ENCODE measurements around the gene IGF2.
A peak's percentile ranks its signal among the peaks of the same experiment; 100 is the strongest.

IGF2 gene

GRCh38 chr11:2146051-2146450 lies 6.9 kb upstream of the IGF2 start:
- Histone ChIP-seq H4K12ac (ENCODE audit: low read depth, low read length) (no peak overlapping the region), H3K79me1 (ENCODE audit: low read length) (peaks cover 8% of the 10 kb centered on the region)
- WGBS (ENCODE audit: extremely low coverage, insufficient coverage, insufficient read length): no CpG with 5 or more reads among the region's 19 CpGs

GRCh38 chr11:2144544-2145248 lies 5.5 kb upstream of the IGF2 start:
- Histone ChIP-seq H2BK12ac (ENCODE audit: low read length) (no peak overlapping the region), H3K4me3 (ENCODE audit: low read depth, low read length) (no peak overlapping the region), H3K9ac (ENCODE audit: low read length) (no peak overlapping the region), H3K23ac (ENCODE audit: low read length) (no peak overlapping the region), H4K12ac (ENCODE audit: low read depth, low read length) (no peak overlapping the region), H3K27ac (ENCODE audit: low read depth, low read length) (no peak overlapping the region), H3K18ac (ENCODE audit: low read length) (no peak overlapping the region), H3K14ac (ENCODE audit: low read length) (no peak overlapping the region), H2BK5ac (ENCODE audit: low read depth, low read length, poor library complexity) (no peak overlapping the region), H4K8ac (ENCODE audit: low read depth, low read length) (no peak overlapping the region), H3K4ac (ENCODE audit: low read depth, low read length) (no peak overlapping the region), H2AFZ (ENCODE audit: insufficient read depth, low read length, poor library complexity) (no peak overlapping the region), H4K91ac (ENCODE audit: low read depth, low read length) (peak overlapping the region; percentile 61), H3K79me1 (ENCODE audit: low read length) (peaks cover 14% of the 10 kb centered on the region), H3K9me3 (ENCODE audit: insufficient read depth, low read depth, low read length) (peaks cover 3% of the 10 kb centered on the region), H3K4me2 (ENCODE audit: low read length) (peak overlapping the region; percentile 51), H3K27me3 (ENCODE audit: insufficient read depth, low read length) (peaks cover 59% of the 10 kb centered on the region), H2AK5ac (ENCODE audit: low read length) (no peak overlapping the region), H3K4me1 (ENCODE audit: control insufficient read depth in 1 of 2, insufficient read depth in 2 of 2, low read length in 2 of 2) (peaks cover 5% of the 10 kb centered on the region in 2 experiments), H3K79me2 (ENCODE audit: control insufficient read depth, insufficient read depth, low read length, poor library complexity) (peaks cover 3% of the 10 kb centered on the region), H3K36me3 (ENCODE audit: control insufficient read depth in 1 of 2, insufficient read depth in 2 of 2, low read length in 2 of 2) (no peaks in the 10 kb centered on the region), H2BK120ac (ENCODE audit: insufficient read depth, low read length, poor library complexity) (no peak overlapping the region)
- no CpG with 5 or more reads among the region's 18 CpGs for WGBS (ENCODE audit: extremely low coverage, insufficient coverage, insufficient read length)
- no peak for DNase-seq

More at GRCh38 chr11:2146051-2146450, 6.9 kb upstream of the IGF2 start:
- Histone ChIP-seq H2BK120ac (ENCODE audit: insufficient read depth, low read length, poor library complexity) (no peak overlapping the region), H2AFZ (ENCODE audit: insufficient read depth, low read length, poor library complexity) (no peak overlapping the region), H2BK5ac (ENCODE audit: low read depth, low read length, poor library complexity) (no peak overlapping the region), H3K27ac (ENCODE audit: low read depth, low read length) (no peak overlapping the region), H4K8ac (ENCODE audit: low read depth, low read length) (no peak overlapping the region), H3K36me3 (ENCODE audit: control insufficient read depth in 1 of 2, insufficient read depth in 2 of 2, low read length in 2 of 2) (no peaks in the 10 kb centered on the region), H3K14ac (ENCODE audit: low read length) (no peak overlapping the region), H4K91ac (ENCODE audit: low read depth, low read length) (peak overlapping the region; percentile 7), H3K27me3 (ENCODE audit: insufficient read depth, low read length) (peaks cover 45% of the 10 kb centered on the region), H3K4me3 (ENCODE audit: low read depth, low read length) (no peak overlapping the region), H2BK12ac (ENCODE audit: low read length) (no peak overlapping the region), H2AK5ac (ENCODE audit: low read length) (no peak overlapping the region), H3K79me2 (ENCODE audit: control insufficient read depth, insufficient read depth, low read length, poor library complexity) (no peaks in the 10 kb centered on the region), H3K4me2 (ENCODE audit: low read length) (no peak overlapping the region), H3K4me1 (ENCODE audit: control insufficient read depth in 1 of 2, insufficient read depth in 2 of 2, low read length in 2 of 2) (peaks cover 5% of the 10 kb centered on the region in 2 experiments), H3K9ac (ENCODE audit: low read length) (no peak overlapping the region), H3K9me3 (ENCODE audit: insufficient read depth, low read depth, low read length) (peaks cover 3% of the 10 kb centered on the region), H3K18ac (ENCODE audit: low read length) (no peak overlapping the region), H3K4ac (ENCODE audit: low read depth, low read length) (no peak overlapping the region), H3K23ac (ENCODE audit: low read length) (no peak overlapping the region)
- no peak for DNase-seq

- H3K27ac ChIP-seq (ENCODE audit: low read depth, low read length): no peak overlapping the region
- peaks cover 3% of the 10 kb centered on the region for H3K79me2 ChIP-seq (ENCODE audit: control insufficient read depth, insufficient read depth, low read length, poor library complexity)
- no peak overlapping the region for H3K4me3 ChIP-seq (ENCODE audit: low read depth, low read length)
- no peak overlapping the region for H3K9ac ChIP-seq (ENCODE audit: low read length)
- no peak overlapping the region for H3K4ac ChIP-seq (ENCODE audit: low read depth, low read length)
- H3K23ac ChIP-seq (ENCODE audit: low read length): no peak overlapping the region
- peaks cover 63% of the 10 kb centered on the region for H3K27me3 ChIP-seq (ENCODE audit: insufficient read depth, low read length)
- WGBS (ENCODE audit: extremely low coverage, insufficient coverage, insufficient read length): no CpG with 5 or more reads among the region's 72 CpGs
- H4K8ac ChIP-seq (ENCODE audit: low read depth, low read length): peak overlapping the region; percentile 17
- H2AK5ac ChIP-seq (ENCODE audit: low read length): no peak overlapping the region
- peak overlapping the region; percentile 61 for H4K91ac ChIP-seq (ENCODE audit: low read depth, low read length)
- peaks cover 5% of the 10 kb centered on the region in 2 experiments for H3K4me1 ChIP-seq (ENCODE audit: control insufficient read depth in 1 of 2, insufficient read depth in 2 of 2, low read length in 2 of 2)
- peak in 1 of 2 donors; percentile 42 for DNase-seq
- H3K18ac ChIP-seq (ENCODE audit: low read length): peak overlapping the region; percentile 70
- H2AFZ ChIP-seq (ENCODE audit: insufficient read depth, low read length, poor library complexity): peak overlapping the region; percentile 35
- no peak overlapping the region for H2BK120ac ChIP-seq (ENCODE audit: insufficient read depth, low read length, poor library complexity)
- H3K4me2 ChIP-seq (ENCODE audit: low read length): peak overlapping the region; percentile 51
- peaks cover 3% of the 10 kb centered on the region for H3K9me3 ChIP-seq (ENCODE audit: insufficient read depth, low read depth, low read length)
- no peak overlapping the region for H2BK5ac ChIP-seq (ENCODE audit: low read depth, low read length, poor library complexity)
- no peaks in the 10 kb centered on the region for H3K36me3 ChIP-seq (ENCODE audit: control insufficient read depth in 1 of 2, insufficient read depth in 2 of 2, low read length in 2 of 2)
- H3K79me1 ChIP-seq (ENCODE audit: low read length): peaks cover 16% of the 10 kb centered on the region
- H2BK12ac ChIP-seq (ENCODE audit: low read length): no peak overlapping the region
- no peak overlapping the region for H4K12ac ChIP-seq (ENCODE audit: low read depth, low read length)
- H3K14ac ChIP-seq (ENCODE audit: low read length): peak overlapping the region; percentile 8
Measured at GRCh38 chr11:2143799-2144543, 4.8 kb upstream of the IGF2 start.

GRCh38 chr11:2143477-2143798 lies 4.2 kb upstream of the IGF2 start:
- no peak overlapping the region for H2AFZ ChIP-seq (ENCODE audit: insufficient read depth, low read length, poor library complexity)
- no peak overlapping the region for H2AK5ac ChIP-seq (ENCODE audit: low read length)
- H4K8ac ChIP-seq (ENCODE audit: low read depth, low read length): no peak overlapping the region
- no peak overlapping the region for H2BK12ac ChIP-seq (ENCODE audit: low read length)
- H2BK120ac ChIP-seq (ENCODE audit: insufficient read depth, low read length, poor library complexity): no peak overlapping the region
- H3K23ac ChIP-seq (ENCODE audit: low read length): no peak overlapping the region
- H3K27me3 ChIP-seq (ENCODE audit: insufficient read depth, low read length): peaks cover 66% of the 10 kb centered on the region
- peaks cover 5% of the 10 kb centered on the region in 2 experiments for H3K4me1 ChIP-seq (ENCODE audit: control insufficient read depth in 1 of 2, insufficient read depth in 2 of 2, low read length in 2 of 2)
- no peak overlapping the region for H3K9ac ChIP-seq (ENCODE audit: low read length)
- no peak overlapping the region for H3K4me3 ChIP-seq (ENCODE audit: low read depth, low read length)
- no CpG with 5 or more reads among the region's 12 CpGs for WGBS (ENCODE audit: extremely low coverage, insufficient coverage, insufficient read length)
- peaks cover 3% of the 10 kb centered on the region for H3K79me2 ChIP-seq (ENCODE audit: control insufficient read depth, insufficient read depth, low read length, poor library complexity)
- no peak overlapping the region for H4K91ac ChIP-seq (ENCODE audit: low read depth, low read length)
- peak overlapping the region; percentile 51 for H3K4me2 ChIP-seq (ENCODE audit: low read length)
- no peak overlapping the region for H3K27ac ChIP-seq (ENCODE audit: low read depth, low read length)
- no peak overlapping the region for H3K18ac ChIP-seq (ENCODE audit: low read length)
- H2BK5ac ChIP-seq (ENCODE audit: low read depth, low read length, poor library complexity): no peak overlapping the region
- peaks cover 18% of the 10 kb centered on the region for H3K79me1 ChIP-seq (ENCODE audit: low read length)
- no peak overlapping the region for H4K12ac ChIP-seq (ENCODE audit: low read depth, low read length)
- H3K9me3 ChIP-seq (ENCODE audit: insufficient read depth, low read depth, low read length): peaks cover 3% of the 10 kb centered on the region
- no peak overlapping the region for H3K4ac ChIP-seq (ENCODE audit: low read depth, low read length)
- H3K36me3 ChIP-seq (ENCODE audit: control insufficient read depth in 1 of 2, insufficient read depth in 2 of 2, low read length in 2 of 2): no peaks in the 10 kb centered on the region
- no peak for DNase-seq
- H3K14ac ChIP-seq (ENCODE audit: low read length): no peak overlapping the region

Data from trophoblast cell (in vitro differentiated cells and primary cell).